HG03571 (cell line): Measurements from ENCODE around the gene IGFBP3.

ENCODE experiments used
- ATAC-seq: cut with Tn5 transposase; IDR thresholded peaks from one replicate; pipeline ENCODE4 v1.9.1; 2021; ENCODE audit not compliant: unreplicated experiment

Gene IGFBP3

DNA sequence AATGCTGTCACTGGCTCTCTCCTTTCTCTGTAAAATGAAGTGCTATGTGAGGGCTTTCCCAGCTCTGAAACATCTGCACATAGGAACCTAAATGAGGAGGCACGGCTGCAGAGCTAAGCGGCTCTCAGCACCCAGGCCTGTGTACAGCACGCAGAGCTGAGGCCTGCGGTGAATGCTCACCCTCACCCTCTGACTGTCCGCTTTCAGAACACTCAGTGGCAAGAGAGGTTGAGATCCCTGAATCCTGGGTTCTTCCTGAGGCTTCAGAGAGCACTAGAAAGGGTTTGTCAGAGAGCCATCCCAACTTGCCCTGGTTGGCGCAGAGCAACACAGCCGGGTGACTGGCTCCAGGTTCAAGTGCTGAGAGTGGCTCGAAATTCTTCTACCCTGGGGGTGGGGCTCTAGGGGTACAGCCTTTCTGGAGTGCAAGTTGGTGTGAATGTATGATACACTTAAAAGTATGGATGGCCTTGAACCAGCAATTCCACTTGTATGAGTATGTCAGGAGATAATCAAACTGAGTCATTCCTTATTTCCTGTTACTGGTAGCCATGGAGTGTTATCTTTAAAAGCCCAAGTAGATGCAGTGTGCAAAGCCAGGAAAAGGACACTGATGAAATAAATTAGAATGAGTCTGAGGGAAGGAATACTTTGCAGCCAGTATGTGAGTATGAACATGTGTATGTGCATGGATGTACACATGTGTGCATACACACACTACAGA lies 46.5 kb downstream of the IGFBP3 start:
- ATAC-seq = no peak

DNA sequence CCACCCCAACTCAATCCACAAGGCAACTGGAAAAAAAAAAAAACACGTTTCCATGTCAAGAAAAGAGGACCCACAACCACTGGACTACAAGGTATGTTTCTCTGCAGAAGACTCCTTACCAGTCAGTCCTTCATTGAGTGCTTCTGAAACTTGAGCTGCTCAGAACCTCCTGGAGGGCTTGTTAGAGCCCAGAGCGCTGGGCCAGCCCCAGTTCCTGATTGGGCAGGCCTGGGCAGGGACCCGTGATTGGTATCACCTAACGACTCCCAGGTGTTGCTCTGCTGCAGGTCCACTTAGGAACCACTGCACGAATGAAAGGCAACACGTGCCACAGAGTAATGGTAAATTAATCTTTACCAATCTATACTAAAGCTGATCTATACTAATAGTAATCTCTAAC lies 47.7 kb downstream of the IGFBP3 start:
- ATAC-seq = no peak

DNA sequence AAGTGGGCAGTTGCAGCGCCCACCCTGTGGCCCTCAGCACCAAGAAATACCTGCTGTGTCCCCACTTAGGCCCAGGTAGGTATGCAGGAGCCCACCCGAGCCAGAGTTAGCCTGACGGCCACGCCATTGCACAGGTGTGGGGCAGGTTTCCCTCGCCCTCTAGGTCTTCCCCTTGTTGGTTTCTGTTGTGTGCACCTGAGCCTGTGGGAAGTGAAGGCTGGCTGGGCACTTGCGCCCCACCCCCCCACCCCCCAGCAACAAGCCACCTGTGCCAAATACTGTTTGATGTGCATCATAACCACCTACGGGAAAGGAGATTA lies 48.1 kb downstream of the IGFBP3 start, which contains the start of gene CCDC201:
TSS of gene CCDC201 (minus strand) at position 48 of the 320 bp plus-strand sequence. CDS start 75 bp downstream, outside the sequence.
- no peak for ATAC-seq

DNA sequence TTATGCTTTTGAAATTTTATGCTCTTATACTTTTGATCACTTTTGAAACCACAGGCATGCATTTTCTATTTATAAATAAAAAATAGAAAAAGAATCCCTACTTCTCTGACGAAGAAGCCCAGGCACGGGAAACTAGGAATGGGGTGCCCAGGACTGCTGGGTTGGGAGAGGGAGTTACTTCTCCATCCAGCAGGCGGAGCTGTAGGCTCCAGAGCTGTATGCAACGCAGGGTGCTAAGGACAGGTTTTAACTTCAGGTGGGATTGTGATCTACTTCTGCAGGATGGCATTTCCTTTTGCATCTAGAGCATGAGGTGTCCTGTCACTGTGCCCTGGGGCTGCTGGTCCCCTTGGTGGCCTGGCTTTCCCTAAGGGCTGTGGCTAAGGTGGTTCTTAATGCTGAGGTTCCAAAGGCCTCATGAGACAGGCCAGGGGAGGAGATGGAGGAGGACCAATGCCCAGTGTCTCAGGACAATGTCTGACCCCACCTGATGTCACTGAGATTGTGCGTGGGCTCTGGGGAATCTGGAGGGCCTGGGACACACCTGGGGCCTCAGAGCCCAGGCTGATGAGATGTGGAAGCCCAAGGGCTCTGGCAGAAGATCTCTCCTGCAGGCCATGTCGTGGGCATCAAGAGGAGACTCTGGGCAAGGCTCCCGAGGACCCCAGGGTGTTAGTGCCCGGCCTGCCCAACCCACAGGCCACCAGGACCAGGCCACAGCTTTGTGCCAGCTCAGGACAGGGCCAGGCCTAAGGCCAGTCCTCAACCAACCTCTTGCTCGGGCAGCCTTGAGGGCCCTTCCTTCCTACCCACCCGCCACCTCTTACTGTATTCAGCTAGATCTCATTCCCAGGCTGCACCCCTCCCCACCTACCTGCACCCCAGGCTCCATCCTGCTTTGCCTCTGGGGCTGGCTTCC lies 48.7 kb downstream of the IGFBP3 start:
- no peak for ATAC-seq

DNA sequence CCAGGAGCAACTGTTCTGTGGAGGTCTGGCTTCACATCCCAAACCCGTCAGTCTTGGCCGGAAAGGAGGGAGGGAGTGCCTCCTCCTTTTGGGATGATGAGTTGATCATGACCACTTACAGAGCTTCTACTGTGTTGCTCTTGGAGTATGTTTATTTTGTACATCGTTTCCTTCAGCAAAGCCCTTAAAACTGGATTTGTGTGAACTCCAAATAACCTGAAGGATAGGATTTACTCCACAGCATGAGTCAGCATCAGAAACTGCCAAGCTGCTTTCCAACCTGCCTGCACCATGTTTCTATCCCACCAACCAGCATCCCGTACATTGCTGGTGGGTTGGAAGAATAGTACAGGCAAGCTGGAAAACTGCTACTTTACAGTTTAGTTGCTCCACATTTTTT lies 51.6 kb downstream of the IGFBP3 start:
- no peak for ATAC-seq

DNA sequence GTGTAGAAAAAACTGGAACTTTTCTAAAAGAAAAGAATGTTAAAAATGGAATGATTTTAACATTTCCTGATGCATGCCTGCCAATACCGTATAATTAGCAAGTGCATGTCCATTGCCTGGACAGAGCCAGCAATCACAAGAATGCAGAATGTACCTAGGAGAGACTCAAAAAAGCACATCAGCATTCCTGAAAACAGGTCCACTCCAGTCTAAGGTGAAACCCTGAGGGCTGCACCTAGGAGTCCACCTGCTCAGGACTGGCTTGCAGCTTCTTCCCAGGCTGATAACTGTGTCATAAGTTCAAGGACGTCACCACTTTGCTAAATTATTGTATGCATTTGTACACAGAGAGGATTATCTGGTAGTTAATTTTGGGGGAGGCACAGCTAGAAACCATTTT lies 53.6 kb downstream of the IGFBP3 start:
- no peak for ATAC-seq

DNA sequence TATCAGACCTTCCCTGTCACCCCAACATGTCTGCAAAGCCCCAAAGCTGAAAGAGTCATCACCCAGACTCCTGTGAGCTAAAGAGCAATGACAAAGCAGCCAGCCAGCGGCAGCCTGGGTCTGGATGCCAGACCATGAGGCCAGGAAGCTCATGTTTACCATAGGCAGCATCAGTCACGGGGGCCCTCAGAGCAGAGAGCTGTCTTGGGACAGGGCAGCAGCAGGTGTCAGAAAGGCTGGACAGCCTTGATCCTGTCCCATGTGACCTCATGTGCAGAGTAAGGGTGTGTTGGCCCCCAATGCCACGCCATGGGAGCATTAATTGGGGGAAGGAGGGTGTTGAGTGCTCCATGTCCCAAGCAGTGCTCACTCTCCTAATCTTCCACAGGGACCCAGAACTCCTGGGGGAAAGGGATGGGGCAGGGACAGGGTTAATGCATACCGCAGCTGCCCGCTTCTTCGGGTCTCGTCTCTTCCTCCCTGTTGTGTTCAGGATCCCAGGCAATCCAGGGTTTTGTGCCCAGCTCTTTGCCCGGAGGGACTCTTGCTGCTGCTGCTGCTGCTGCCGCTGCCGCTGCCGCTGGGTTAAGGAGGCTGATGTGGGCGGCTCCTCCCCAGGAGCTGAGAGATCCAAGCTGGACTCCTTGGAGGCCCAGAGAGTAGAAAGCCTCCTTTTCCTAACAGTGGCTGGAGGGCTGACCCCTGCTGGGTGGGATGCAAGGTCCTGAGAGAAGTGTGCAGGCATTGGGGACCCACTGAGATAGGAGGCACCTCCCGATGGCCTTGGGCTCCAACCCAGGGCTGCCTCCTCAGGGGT lies 55.3 kb downstream of the IGFBP3 start:
- no peak for ATAC-seq

DNA sequence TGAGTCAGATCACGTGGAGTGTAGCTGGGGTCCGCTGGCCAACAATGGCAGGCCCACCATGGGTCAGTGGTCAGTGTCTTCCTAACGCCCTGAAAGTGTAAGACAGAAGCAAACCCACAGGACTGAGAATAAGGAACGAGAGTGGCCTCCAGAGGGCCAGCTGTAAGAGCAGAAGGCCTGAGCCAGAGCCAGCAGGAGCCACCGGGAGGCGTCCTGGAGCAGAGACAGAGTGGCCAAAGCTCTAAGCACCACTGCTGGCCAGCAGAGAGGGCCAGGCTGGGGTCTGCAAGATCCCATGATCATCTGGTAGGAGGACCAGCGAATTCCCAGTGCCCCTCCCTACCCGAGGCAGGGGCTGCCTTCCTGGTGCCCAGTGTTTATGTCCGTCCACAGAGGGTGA lies 57.4 kb downstream of the IGFBP3 start:
- no peak for ATAC-seq
